A673 (cell line): ENCODE data around the gene ODAD2. TPM values are rescaled to one million over a fixed set of nuclear protein-coding genes. Genes with fewer than 3 reads are reported as not detected.

Experiments used
- BruUV-seq: library from RNA; stranded (reverse); fragments of 400-500 nt; replicated peaks from 2 replicates; lab custom pipeline; 2021; lab: Mats Ljungman, UMichigan
- CTCF ChIA-PET: fragments of 300-600 bp; sonication (Branson Sonifier 250); formaldehyde crosslinking; loops from one replicate; lab custom pipeline; 2022; ENCODE audit warnings: antibody characterized with exemption; lab: Charles Lee
- POLR2A ChIA-PET: fragments of 300-600 bp; sonication (Branson Sonifier 250); formaldehyde crosslinking; loops from one replicate; lab custom pipeline; 2022; ENCODE audit warnings: antibody characterized with exemption; ENCODE audit not compliant: low non-redundant PET; lab: Charles Lee
- DNase-seq: peaks from one replicate; pipeline ENCODE4 v3.0.0-alpha.2; 2015; ENCODE audit warnings: low spot score
- H3K27ac ChIP-seq: fragments of 200-600 bp; sonication (generic); 2 replicates; pipeline ENCODE4 v1.5.1; 2016; ENCODE audit warnings: mixed run types, low read depth, mild to moderate bottlenecking, mixed read lengths, antibody characterized with exemption, low read length; ENCODE audit not compliant: poor library complexity, severe bottlenecking
- H3K27me3 ChIP-seq: fragments of 200-600 bp; sonication (generic); replicated peaks from 2 replicates; pipeline ENCODE4 v1.6.1; 2017; ENCODE audit warnings: mixed run types, low read depth, mild to moderate bottlenecking, mixed read lengths, antibody characterized with exemption, low read length; ENCODE audit not compliant: insufficient read depth, poor library complexity
- H3K36me3 ChIP-seq: fragments of 200-600 bp; sonication (generic); 2 replicates; pipeline ENCODE4 v1.6.1; 2016; ENCODE audit warnings: mixed run types, mild to moderate bottlenecking, mixed read lengths, antibody characterized with exemption, low read length; ENCODE audit not compliant: insufficient read depth, poor library complexity, severe bottlenecking
- H3K4me1 ChIP-seq: fragments of 200-600 bp; sonication (generic); 2 replicates; pipeline ENCODE4 v1.6.1; 2017; ENCODE audit warnings: mixed run types, mild to moderate bottlenecking, mixed read lengths, antibody characterized with exemption, low read length; ENCODE audit not compliant: insufficient read depth, poor library complexity, severe bottlenecking
- H3K4me3 ChIP-seq: fragments of 200-600 bp; sonication (generic); 2 replicates; pipeline ENCODE4 v1.5.1; 2016; ENCODE audit warnings: low read depth, mixed run types, mild to moderate bottlenecking, mixed read lengths, low read length; ENCODE audit not compliant: poor library complexity, severe bottlenecking
- H3K9me3 ChIP-seq: fragments of 200-600 bp; sonication (generic); 2 replicates; pipeline ENCODE4 v1.6.1; 2016; ENCODE audit warnings: mixed run types, low read depth, mild to moderate bottlenecking, mixed read lengths, antibody characterized with exemption, low read length; ENCODE audit not compliant: poor library complexity, severe bottlenecking
- EZH2 ChIP-seq: fragments of 200-600 bp; sonication (generic); IDR thresholded peaks from 2 replicates; pipeline ENCODE4 v1.6.1; 2017; ENCODE audit warnings: borderline replicate concordance, low read depth, mild to moderate bottlenecking, mixed read lengths, antibody characterized with exemption, low read length; ENCODE audit not compliant: poor library complexity, severe bottlenecking
- intact Hi-C: fragments of 100-400 bp; cut with micrococcal nuclease; formaldehyde crosslinking; loops from one replicate; pipeline ENCODE4 v1.10.0; 2022; ENCODE audit not compliant: unreplicated experiment
- total RNA-seq: library from RNA; stranded (reverse); gene quantifications from 2 replicates; pipeline ENCODE4 v1.2.3, GENCODE V29; 2021
- TF ChIP-seq, protein P1 (sequence below): fragments of 300-800, 200-600 bp; sonication (generic); conservative IDR thresholded peaks from 2 replicates; pipeline ENCODE4 v1.5.1; 2017; ENCODE audit warnings: low read depth, mild to moderate bottlenecking, antibody characterized with exemption, low read length, moderate library complexity, mixed read lengths

Gene ODAD2
- total RNA-seq, 1 experiment from 2014 or later, result 1.2 TPM

DNA sequence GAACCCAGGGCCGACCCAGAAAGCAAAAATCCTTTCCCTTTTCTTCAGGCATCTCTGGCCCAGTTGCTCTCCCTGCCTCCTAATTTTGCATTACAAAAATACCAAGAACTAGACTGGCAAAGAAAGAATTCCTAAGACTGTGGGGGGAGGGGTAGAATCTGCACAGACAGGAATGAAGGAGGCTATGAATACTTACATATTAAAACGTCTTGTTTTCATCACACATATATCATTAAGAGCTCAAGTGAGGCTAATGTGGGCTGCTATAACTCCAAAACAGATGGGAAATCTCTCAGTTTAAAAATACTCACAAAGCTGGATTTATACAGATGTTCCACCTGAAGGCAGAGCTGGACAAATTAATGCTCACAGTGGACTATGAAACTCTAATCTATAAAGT lies 224.0 kb downstream of the ODAD2 start:
- TF ChIP-seq EZH2, result no peak
- TF ChIP-seq, protein P1, sequence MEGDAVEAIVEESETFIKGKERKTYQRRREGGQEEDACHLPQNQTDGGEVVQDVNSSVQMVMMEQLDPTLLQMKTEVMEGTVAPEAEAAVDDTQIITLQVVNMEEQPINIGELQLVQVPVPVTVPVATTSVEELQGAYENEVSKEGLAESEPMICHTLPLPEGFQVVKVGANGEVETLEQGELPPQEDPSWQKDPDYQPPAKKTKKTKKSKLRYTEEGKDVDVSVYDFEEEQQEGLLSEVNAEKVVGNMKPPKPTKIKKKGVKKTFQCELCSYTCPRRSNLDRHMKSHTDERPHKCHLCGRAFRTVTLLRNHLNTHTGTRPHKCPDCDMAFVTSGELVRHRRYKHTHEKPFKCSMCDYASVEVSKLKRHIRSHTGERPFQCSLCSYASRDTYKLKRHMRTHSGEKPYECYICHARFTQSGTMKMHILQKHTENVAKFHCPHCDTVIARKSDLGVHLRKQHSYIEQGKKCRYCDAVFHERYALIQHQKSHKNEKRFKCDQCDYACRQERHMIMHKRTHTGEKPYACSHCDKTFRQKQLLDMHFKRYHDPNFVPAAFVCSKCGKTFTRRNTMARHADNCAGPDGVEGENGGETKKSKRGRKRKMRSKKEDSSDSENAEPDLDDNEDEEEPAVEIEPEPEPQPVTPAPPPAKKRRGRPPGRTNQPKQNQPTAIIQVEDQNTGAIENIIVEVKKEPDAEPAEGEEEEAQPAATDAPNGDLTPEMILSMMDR, result no peak
- no peak for DNase-seq
- CTCF ChIA-PET, result no interaction called here
- intact Hi-C loops, result no loop called here
- H3K27me3 ChIP-seq, result peaks cover 16% of the 10 kb centered on the region
- no peaks in the 10 kb centered on the region for H3K9me3 ChIP-seq
- H3K36me3 ChIP-seq, result no peaks in the 10 kb centered on the region
- no TSS peak for BruUV-seq
- H3K4me1 ChIP-seq, result no peaks in the 10 kb centered on the region
- H3K4me3 ChIP-seq, result no peak overlapping the region
- H3K27ac ChIP-seq, result no peak overlapping the region
- POLR2A ChIA-PET, result no interaction called here

GRCh38 chr10:27771231-27771630 lies 227.6 kb downstream of the ODAD2 start:
- H3K4me1 ChIP-seq, result no peaks in the 10 kb centered on the region
- no peak for DNase-seq
- no peak overlapping the region for H3K27ac ChIP-seq
- ChIA-PET POLR2A (no interaction called here), CTCF (no interaction called here)
- intact Hi-C loops, result no loop called here
- no peak overlapping the region for H3K4me3 ChIP-seq
- no peak for TF ChIP-seq EZH2
- no peaks in the 10 kb centered on the region for H3K9me3 ChIP-seq
- no TSS peak for BruUV-seq
- H3K27me3 ChIP-seq, result peaks cover 12% of the 10 kb centered on the region
- no peaks in the 10 kb centered on the region for H3K36me3 ChIP-seq

DNA sequence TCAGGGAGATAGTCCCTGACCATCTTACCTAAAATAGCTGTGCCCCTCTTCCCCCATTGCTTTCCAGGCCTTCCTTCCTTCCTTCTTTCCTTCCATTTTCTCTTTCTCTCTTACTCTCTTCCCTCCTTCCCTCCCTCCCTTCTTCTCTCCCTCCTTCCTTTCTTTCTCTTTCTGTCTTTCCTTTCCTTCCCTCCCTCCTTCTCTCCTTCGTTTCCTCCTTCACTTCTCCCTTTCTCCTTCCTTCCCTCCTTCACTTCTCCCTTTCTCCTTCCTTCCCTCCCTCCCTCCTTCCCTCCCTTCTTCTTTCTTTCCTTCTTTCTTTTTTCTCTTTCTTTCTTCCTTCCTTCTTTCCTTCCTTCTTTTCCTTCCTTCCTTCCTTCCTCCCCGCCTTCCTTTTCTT lies 228.7 kb downstream of the ODAD2 start:
- CTCF ChIA-PET, result no interaction called here
- no TSS peak for BruUV-seq
- H3K27ac ChIP-seq, result no peak overlapping the region
- intact Hi-C loops, result no loop called here
- no peak overlapping the region for H3K4me3 ChIP-seq
- no peaks in the 10 kb centered on the region for H3K9me3 ChIP-seq
- TF ChIP-seq, protein P1, result no peak
- no peak for TF ChIP-seq EZH2
- H3K36me3 ChIP-seq, result no peaks in the 10 kb centered on the region
- no peaks in the 10 kb centered on the region for H3K4me1 ChIP-seq
- POLR2A ChIA-PET, result no interaction called here
- H3K27me3 ChIP-seq, result peaks cover 12% of the 10 kb centered on the region
- DNase-seq, result no peak
